NCI-H2227 (cell line): ENCODE data around the gene TBX19.

Experiments used
- DNase-seq: peaks from one replicate; lab custom pipeline; 2025; ENCODE audit not compliant: unreplicated experiment; lab: John Stamatoyannopoulos, UW

TBX19 gene

DNA sequence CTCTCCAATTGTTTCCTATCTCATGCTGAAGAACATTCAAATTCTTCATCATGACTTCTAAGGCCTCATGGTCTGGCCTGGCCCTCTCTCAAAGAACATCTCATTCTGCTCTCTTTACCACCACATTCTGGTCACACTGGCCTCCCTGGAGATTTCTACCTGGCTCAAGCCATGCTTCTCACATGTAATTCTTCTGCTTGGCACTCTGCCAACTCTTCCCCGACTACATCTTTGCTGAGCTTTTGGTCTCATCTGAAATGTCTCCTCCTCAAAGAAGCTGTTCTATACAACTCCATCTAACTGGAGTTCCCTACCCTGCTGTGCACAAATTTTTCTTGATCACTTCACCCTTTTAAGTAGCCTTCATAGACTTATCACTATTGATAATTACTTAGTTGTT lies 1.4 kb upstream of the TBX19 start:
- peak; percentile 16 for DNase-seq

- DNase-seq: no peak
Measured at GRCh38 chr1:168281603-168282325, 1.1 kb downstream of the TBX19 start.

DNA sequence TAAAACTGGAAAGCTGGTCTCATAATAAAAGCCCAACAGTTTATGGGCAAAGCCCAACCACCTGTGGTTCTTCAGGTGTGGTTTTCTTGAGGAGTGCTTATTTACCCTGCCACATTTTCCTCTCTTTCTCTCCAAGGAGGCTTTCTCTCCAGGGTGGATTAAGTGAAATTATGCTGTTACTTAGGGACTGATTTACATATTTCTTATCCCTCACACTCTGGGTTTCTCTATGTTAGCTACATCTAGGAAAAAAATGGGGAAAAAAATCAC lies 4.8 kb downstream of the TBX19 start:
- peak; percentile 34 for DNase-seq

GRCh38 chr1:168285971-168286927 lies 5.6 kb downstream of the TBX19 start:
- no peak for DNase-seq

DNA sequence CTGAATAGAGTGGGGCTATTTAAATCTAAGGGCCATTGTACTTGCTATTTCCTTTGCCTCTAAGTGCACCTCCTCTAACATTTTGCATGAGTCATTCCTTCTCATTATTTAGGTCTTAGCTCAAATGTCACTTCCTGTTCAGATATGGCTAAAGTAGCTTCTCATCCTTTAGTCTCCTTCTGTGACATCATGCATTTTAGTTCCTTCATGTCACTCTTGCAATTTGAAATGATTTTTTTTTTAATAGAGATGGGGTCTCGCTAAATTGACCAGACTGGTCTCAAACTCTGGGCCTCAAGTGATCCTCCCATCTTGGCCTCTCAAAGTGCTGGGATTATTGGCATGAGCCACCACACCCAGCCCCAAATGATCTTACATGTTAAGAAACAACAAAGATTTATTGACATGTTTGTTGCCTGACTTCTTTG lies 6.6 kb downstream of the TBX19 start:
- DNase-seq: no peak

- DNase-seq: no peak
Measured at GRCh38 chr1:168288311-168289052, 7.8 kb downstream of the TBX19 start.

DNA sequence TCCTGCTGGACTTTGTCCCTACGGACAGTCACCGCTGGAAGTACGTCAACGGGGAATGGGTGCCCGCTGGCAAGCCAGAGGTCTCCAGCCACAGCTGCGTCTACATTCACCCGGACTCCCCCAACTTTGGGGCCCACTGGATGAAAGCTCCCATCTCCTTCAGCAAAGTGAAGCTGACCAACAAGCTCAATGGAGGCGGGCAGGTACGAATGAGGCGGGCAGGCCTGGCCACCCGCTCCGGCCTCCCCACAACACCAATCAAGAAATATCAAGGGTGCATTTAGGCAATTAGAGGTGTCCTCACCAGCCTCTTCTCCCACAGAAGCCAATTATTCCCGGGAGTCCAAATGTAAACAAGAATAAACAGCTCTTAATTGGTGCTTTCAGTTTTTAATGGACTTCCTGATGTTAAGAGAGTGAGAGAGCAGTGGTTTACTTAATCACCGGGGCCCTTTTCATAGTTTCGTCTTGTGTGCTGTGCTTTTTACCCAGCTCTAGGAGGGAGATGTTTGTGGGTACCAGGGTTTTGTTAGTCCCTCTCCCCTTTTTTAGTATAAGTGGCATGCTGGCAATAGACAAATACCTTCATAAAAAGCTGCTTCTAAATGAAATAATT lies 10.7 kb downstream of the TBX19 start:
- peak; percentile 30 for DNase-seq

DNA sequence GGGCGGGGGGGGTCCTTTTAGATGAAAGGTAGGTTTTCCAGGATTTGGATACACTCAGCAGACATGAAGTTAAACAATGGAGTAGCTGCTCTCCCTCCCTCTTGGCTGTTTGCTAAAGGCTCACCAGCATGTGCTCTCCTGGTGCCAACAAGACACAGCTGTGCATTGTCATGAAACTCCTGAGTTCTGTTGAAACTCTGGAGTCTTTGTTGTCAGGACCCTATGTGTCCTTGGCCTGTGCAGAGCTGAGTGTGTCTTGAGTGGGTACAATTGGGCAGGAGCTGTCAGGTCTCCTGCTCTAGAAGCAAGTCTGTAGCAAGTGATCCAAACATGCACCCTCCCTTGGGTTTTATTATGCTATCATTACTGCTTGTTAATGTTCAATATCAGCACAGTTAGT lies 12.7 kb downstream of the TBX19 start:
- DNase-seq: no peak

GRCh38 chr1:168295411-168296114 lies 14.9 kb downstream of the TBX19 start:
- no peak for DNase-seq

DNA sequence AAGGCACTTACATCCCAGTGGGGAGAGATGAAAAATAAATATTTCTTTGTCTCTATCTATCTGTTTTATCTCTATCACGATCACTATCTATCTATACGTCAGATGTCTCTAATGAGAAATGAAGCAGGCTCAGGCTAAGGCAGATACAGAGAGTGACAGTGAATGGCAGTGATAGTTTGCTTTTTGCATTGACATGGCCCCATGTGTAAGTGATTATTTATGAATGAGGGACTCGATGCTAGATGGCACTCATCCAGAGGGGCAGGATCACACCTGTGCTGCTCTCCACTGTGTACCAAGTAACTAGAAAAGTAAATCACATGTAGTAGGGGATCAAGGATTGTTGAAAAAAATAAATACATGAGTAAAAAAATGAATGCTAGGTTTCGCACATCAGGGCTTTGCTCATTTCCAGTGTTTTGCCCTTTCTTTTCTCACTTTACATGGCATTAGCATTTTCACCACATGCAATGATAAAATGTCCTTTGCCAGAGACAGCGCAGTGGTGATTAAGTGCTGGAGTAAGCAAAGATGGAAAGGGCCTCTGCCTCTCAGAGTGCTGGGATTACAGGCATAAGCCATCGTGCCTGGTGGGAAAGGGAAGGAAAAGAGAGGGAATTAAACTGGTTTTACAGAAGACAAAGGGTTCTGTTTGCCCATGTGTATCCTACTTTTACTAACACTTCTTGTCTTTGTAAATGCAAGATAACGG lies 16.5 kb downstream of the TBX19 start:
- DNase-seq: no peak

GRCh38 chr1:168298446-168298845 lies 17.8 kb downstream of the TBX19 start:
- DNase-seq: no peak

- DNase-seq: no peak
Measured at GRCh38 chr1:168300626-168301025, 19.9 kb downstream of the TBX19 start.

- no peak for DNase-seq
Measured at GRCh38 chr1:168301664-168302320, 21.1 kb downstream of the TBX19 start.

DNA sequence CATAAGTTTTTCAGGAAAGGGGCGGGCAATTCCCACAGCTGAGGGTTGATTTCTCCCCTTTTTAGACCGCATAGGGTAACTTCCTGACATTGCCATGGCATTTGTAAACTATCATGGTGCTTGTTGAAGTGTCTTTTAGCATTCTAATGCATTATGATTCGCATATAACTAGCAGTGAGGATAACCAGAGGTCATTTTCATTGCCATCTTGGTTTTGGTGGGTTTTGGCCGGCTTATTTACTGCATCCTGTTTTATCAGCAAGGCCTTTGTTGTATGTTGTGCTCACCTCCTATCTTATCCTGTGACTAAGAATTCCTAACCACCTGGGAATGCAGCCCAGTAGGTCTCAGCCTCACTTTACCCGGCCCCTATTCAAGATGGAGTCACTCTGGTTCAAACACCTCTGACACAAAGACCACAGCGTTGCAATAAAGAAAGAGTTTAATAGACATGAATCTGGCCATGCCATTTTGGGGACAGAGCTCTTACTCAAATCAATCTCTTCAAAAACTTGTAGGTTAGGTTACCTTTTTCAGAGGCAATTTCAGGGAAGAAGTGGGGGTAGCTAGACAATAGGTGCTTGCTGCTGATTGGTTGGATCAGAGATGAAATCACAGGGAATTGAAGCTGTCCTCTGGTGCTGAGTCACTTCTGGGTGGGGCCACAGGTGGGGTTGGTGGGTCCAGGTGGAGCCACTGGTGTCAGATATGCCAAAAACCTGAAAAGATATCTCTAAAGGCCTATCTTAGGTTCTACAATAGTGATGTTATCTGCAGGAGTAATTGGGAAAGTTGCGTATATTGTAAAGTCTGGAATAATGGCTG lies 23.3 kb downstream of the TBX19 start:
- DNase-seq: no peak

DNA sequence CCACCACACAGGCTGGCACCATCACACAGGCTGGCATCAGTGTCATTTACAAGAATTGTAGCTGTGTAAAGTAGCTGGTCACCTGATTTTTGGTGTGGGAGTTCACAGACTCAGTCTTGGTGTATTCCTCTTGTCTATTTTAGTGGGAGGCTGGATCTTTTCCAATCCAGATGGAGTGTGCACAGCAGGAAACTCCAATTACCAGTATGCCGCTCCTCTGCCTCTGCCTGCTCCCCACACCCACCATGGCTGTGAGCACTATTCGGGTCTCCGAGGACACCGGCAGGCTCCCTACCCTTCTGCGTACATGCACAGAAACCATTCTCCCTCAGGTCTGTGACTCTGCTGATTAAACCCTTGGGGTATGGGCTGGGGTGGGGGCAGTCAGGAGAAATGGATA lies 24.2 kb downstream of the TBX19 start:
- DNase-seq: peak; percentile 79

GRCh38 chr1:168312718-168313604 lies 32.3 kb downstream of the TBX19 start:
- no peak for DNase-seq

GRCh38 chr1:168316142-168316541 lies 35.5 kb downstream of the TBX19 start:
- no peak for DNase-seq

- no peak for DNase-seq
Measured at GRCh38 chr1:168317309-168317708, 36.6 kb downstream of the TBX19 start.
